ENCODE data around the gene MEF2D.

Gene MEF2D

DNA sequence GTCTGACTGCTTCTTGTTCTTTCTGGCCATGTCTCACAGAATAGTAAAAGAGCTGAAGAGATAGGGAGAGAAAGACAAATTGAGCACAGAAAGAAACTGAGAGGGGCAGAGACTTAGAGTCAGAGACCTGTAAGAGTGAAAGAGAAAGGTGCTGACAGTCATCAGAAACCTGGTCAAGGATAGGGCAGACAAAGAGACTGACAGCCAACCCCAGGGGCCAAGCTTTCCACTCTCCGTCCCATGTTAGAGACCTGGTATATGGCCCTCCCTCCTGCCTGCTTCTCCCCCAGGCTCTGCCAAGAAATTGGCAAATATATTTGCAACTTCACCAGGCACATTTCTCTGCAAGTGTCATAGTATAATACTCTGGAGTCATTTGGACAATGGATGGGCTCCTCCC, 67.0 kb downstream of the MEF2D start:
- Histone ChIP-seq H2BK5ac (ENCODE audit: low read length) (no peak overlapping the region), H3K9ac (ENCODE audit: low read length) (no peak overlapping the region), H2BK15ac (replicated peaks; ENCODE audit: low read depth) (no peak overlapping the region), H2BK120ac (ENCODE audit: low read depth, low read length) (no peak overlapping the region), H3K4me3 (ENCODE audit: low read length) (no peak overlapping the region), H3K56ac (ENCODE audit: low read length) (no peak overlapping the region), H3K4me1 (ENCODE audit: control insufficient read depth, low read depth, low read length) (peaks cover 26% of the 10 kb centered on the region), H3K79me1 (ENCODE audit: low read length) (no peaks in the 10 kb centered on the region), H3K36me3 (ENCODE audit: control insufficient read depth, insufficient read depth, low read length) (no peaks in the 10 kb centered on the region), H3K4me2 (ENCODE audit: low read length) (no peak overlapping the region), H4K5ac (ENCODE audit: low read length) (no peak overlapping the region), H3K23ac (ENCODE audit: low read length) (no peak overlapping the region), H3K27ac (ENCODE audit: low read depth, low read length) (no peak overlapping the region), H3K27me3 (ENCODE audit: insufficient read depth, low read length, poor library complexity) (peaks cover 38% of the 10 kb centered on the region), H3K79me2 (ENCODE audit: control insufficient read depth, insufficient read depth, low read length) (peaks cover 2% of the 10 kb centered on the region), H2AK5ac (ENCODE audit: low read length) (no peak overlapping the region), H3K18ac (ENCODE audit: low read length) (no peak overlapping the region), H3K4ac (ENCODE audit: low read depth, low read length) (no peak overlapping the region), H4K8ac (ENCODE audit: low read depth, low read length) (no peak overlapping the region)
- DNase-seq = no peak
- WGBS (ENCODE audit: extremely low coverage, insufficient coverage, low lambda C conversion rate) = no CpG with 5 or more reads among the region's 1 CpG

DNA sequence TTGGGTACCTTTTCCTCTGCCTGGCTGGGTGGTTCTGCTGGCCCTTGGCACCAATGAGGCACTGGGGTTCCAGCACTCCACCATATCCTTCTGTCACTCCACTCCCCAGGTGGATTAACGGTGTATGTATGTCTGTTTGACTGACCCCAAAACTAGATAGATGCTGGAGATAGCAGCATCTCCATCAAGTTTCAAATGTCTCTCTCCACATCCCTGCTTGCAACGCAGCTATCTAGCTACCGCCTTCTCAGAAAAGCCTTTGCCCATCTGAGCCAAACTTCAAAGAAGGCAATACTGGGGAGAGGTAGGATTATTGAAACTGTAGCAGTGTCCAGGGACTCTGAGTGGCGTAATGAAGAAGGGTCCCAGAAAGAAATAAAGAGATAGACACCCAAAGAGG, 67.5 kb downstream of the MEF2D start:
- H4K8ac ChIP-seq (ENCODE audit: low read depth, low read length) = no peak overlapping the region
- H2AK5ac ChIP-seq (ENCODE audit: low read length) = peak overlapping the region; percentile 87
- H3K79me2 ChIP-seq (ENCODE audit: control insufficient read depth, insufficient read depth, low read length) = peaks cover 5% of the 10 kb centered on the region
- H3K56ac ChIP-seq (ENCODE audit: low read length) = peak overlapping the region; percentile 72
- no peak for DNase-seq
- H3K9ac ChIP-seq (ENCODE audit: low read length) = no peak overlapping the region
- peaks cover 2% of the 10 kb centered on the region for H3K79me1 ChIP-seq (ENCODE audit: low read length)
- H2BK5ac ChIP-seq (ENCODE audit: low read length) = peak overlapping the region; percentile 25
- no CpG with 5 or more reads among the region's 4 CpGs for WGBS (ENCODE audit: extremely low coverage, insufficient coverage, low lambda C conversion rate)
- no peak overlapping the region for H3K27ac ChIP-seq (ENCODE audit: low read depth, low read length)
- H3K36me3 ChIP-seq (ENCODE audit: control insufficient read depth, insufficient read depth, low read length) = no peaks in the 10 kb centered on the region
- H2BK15ac ChIP-seq (replicated peaks; ENCODE audit: low read depth) = no peak overlapping the region
- H4K5ac ChIP-seq (ENCODE audit: low read length) = no peak overlapping the region
- H3K27me3 ChIP-seq (ENCODE audit: insufficient read depth, low read length, poor library complexity) = peaks cover 38% of the 10 kb centered on the region
- no peak overlapping the region for H2BK120ac ChIP-seq (ENCODE audit: low read depth, low read length)
- no peak overlapping the region for H3K4me2 ChIP-seq (ENCODE audit: low read length)
- no peak overlapping the region for H3K4ac ChIP-seq (ENCODE audit: low read depth, low read length)
- H3K23ac ChIP-seq (ENCODE audit: low read length) = no peak overlapping the region
- H3K4me1 ChIP-seq (ENCODE audit: control insufficient read depth, low read depth, low read length) = peaks cover 30% of the 10 kb centered on the region
- no peak overlapping the region for H3K4me3 ChIP-seq (ENCODE audit: low read length)
- no peak overlapping the region for H3K18ac ChIP-seq (ENCODE audit: low read length)

DNA sequence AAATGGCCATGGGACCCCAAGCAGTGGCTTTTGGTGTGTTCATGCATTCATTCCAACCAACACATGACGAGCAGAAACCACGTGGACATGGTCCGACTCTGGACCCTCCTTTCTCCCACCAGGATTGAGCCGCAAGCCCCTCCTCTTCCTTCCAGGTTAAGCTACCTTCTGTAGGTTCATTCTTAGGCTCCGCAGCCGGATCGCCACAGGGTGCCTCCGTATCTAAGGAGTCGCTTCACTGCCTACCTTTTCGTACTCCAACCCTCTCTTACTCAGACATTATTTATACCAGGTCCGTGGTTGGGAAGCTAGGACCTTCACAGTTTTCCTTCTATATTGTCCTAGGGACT, 67.9 kb downstream of the MEF2D start:
- H3K4ac ChIP-seq (ENCODE audit: low read depth, low read length) = no peak overlapping the region
- H3K18ac ChIP-seq (ENCODE audit: low read length) = peak overlapping the region; percentile 3
- H4K5ac ChIP-seq (ENCODE audit: low read length) = peak overlapping the region; percentile 88
- peaks cover 2% of the 10 kb centered on the region for H3K79me1 ChIP-seq (ENCODE audit: low read length)
- no peaks in the 10 kb centered on the region for H3K36me3 ChIP-seq (ENCODE audit: control insufficient read depth, insufficient read depth, low read length)
- peak overlapping the region; percentile 87 for H2AK5ac ChIP-seq (ENCODE audit: low read length)
- no CpG with 5 or more reads among the region's 11 CpGs for WGBS (ENCODE audit: extremely low coverage, insufficient coverage, low lambda C conversion rate)
- H3K27me3 ChIP-seq (ENCODE audit: insufficient read depth, low read length, poor library complexity) = peaks cover 38% of the 10 kb centered on the region
- H2BK120ac ChIP-seq (ENCODE audit: low read depth, low read length) = peak overlapping the region; percentile 33
- peak overlapping the region; percentile 23 for H3K27ac ChIP-seq (ENCODE audit: low read depth, low read length)
- H4K8ac ChIP-seq (ENCODE audit: low read depth, low read length) = no peak overlapping the region
- no peak overlapping the region for H3K4me3 ChIP-seq (ENCODE audit: low read length)
- H2BK5ac ChIP-seq (ENCODE audit: low read length) = peak overlapping the region; percentile 83
- H3K9ac ChIP-seq (ENCODE audit: low read length) = peak overlapping the region; percentile 60
- peak; percentile 72 for DNase-seq
- peaks cover 32% of the 10 kb centered on the region for H3K4me1 ChIP-seq (ENCODE audit: control insufficient read depth, low read depth, low read length)
- H3K79me2 ChIP-seq (ENCODE audit: control insufficient read depth, insufficient read depth, low read length) = peaks cover 7% of the 10 kb centered on the region
- H2BK15ac ChIP-seq (replicated peaks; ENCODE audit: low read depth) = no peak overlapping the region
- H3K4me2 ChIP-seq (ENCODE audit: low read length) = peak overlapping the region; percentile 38
- no peak overlapping the region for H3K23ac ChIP-seq (ENCODE audit: low read length)
- H3K56ac ChIP-seq (ENCODE audit: low read length) = peak overlapping the region; percentile 75

DNA sequence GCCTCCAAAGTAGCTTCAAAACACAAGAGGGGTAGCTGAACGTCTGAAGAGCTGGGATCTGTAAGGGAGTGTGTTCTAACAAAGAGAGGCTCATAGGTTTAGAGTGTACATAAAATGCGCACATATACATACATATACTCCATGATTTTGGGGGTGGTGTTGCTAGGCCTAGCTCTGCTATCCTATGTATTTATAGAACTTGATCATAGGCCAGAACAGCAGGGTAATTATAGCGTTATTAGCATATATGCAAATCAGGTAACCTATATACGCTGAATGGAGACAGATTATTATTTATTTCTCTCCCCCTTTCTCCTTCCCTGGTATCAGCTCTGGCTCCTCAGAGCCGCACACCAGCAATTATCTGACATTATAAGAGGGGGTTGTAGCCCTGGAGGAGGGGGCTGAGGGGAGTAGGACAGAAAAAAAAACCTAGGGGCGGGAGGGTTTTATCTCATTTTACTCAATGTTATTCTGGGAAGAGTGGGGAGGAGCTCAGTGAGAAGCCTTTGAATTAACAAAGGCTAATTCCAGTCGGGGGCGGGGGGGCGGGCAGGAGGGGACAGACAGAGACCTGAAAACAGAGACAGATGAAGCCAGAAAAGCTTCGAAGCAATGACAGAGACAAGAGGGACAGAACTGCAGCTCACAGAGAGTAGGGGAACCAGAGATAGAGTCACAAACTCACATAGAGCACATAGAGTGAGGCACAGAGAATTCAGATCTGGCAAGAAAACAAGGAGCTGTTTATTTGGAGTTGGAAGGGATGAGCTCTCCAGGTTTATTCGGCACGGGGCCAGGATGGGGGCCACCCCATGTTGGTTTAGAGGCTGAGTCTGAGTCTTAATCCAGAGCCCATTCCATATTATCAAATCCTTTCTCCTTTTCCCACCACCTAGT, 68.6 kb downstream of the MEF2D start:
- WGBS (ENCODE audit: extremely low coverage, insufficient coverage, low lambda C conversion rate) = no CpG with 5 or more reads among the region's 12 CpGs
- H4K8ac ChIP-seq (ENCODE audit: low read depth, low read length) = no peak overlapping the region

DNA sequence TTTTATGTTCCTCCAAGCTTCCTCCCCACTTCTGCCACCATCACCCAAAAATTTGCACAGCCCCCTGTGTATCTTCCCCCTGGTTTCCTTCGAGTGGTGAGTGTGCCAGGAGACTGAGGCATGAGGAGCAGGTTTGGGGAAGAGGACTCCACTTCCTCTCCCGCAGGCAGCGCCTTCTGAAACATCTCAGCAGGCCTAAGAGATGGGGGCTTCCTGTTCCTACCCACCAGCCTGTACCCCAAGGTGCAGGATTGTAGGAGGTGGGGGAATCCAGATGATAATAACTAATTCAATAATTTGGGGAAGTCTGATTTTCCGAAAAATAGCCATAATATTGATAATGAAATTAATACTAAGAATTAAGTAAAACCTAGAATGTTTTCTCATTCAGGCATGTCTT, 69.2 kb downstream of the MEF2D start:
- WGBS (ENCODE audit: extremely low coverage, insufficient coverage, low lambda C conversion rate) = no CpG with 5 or more reads among the region's 4 CpGs
- peak overlapping the region; percentile 20 for H3K9ac ChIP-seq (ENCODE audit: low read length)
- H3K79me2 ChIP-seq (ENCODE audit: control insufficient read depth, insufficient read depth, low read length) = peaks cover 7% of the 10 kb centered on the region
- H2BK5ac ChIP-seq (ENCODE audit: low read length) = peak overlapping the region; percentile 69
- H3K36me3 ChIP-seq (ENCODE audit: control insufficient read depth, insufficient read depth, low read length) = no peaks in the 10 kb centered on the region
- H3K27me3 ChIP-seq (ENCODE audit: insufficient read depth, low read length, poor library complexity) = peaks cover 29% of the 10 kb centered on the region
- peak overlapping the region; percentile 91 for H3K18ac ChIP-seq (ENCODE audit: low read length)
- H2AK5ac ChIP-seq (ENCODE audit: low read length) = no peak overlapping the region
- no peak overlapping the region for H3K4me2 ChIP-seq (ENCODE audit: low read length)
- no peak overlapping the region for H3K4me3 ChIP-seq (ENCODE audit: low read length)
- peaks cover 34% of the 10 kb centered on the region for H3K4me1 ChIP-seq (ENCODE audit: control insufficient read depth, low read depth, low read length)
- no peak overlapping the region for H2BK15ac ChIP-seq (replicated peaks; ENCODE audit: low read depth)
- peak overlapping the region; percentile 89 for H3K4ac ChIP-seq (ENCODE audit: low read depth, low read length)
- H3K56ac ChIP-seq (ENCODE audit: low read length) = peak overlapping the region; percentile 86
- H3K23ac ChIP-seq (ENCODE audit: low read length) = no peak overlapping the region
- no peak for DNase-seq
- peak overlapping the region; percentile 48 for H3K27ac ChIP-seq (ENCODE audit: low read depth, low read length)
- H2BK120ac ChIP-seq (ENCODE audit: low read depth, low read length) = peak overlapping the region; percentile 89
- H4K5ac ChIP-seq (ENCODE audit: low read length) = no peak overlapping the region
- H3K79me1 ChIP-seq (ENCODE audit: low read length) = peaks cover 5% of the 10 kb centered on the region
- H4K8ac ChIP-seq (ENCODE audit: low read depth, low read length) = no peak overlapping the region

More for the DNA sequence above, 68.6 kb downstream of the MEF2D start:
- H4K5ac ChIP-seq (ENCODE audit: low read length) = peak overlapping the region; percentile 88
- H3K56ac ChIP-seq (ENCODE audit: low read length) = peak overlapping the region; percentile 75
- peak overlapping the region; percentile 23 for H3K27ac ChIP-seq (ENCODE audit: low read depth, low read length)
- H3K79me1 ChIP-seq (ENCODE audit: low read length) = peaks cover 3% of the 10 kb centered on the region
- no peak overlapping the region for H3K4ac ChIP-seq (ENCODE audit: low read depth, low read length)
- peak overlapping the region; percentile 54 for H3K18ac ChIP-seq (ENCODE audit: low read length)
- H3K23ac ChIP-seq (ENCODE audit: low read length) = no peak overlapping the region
- peak overlapping the region; percentile 38 for H3K4me2 ChIP-seq (ENCODE audit: low read length)
- no peaks in the 10 kb centered on the region for H3K36me3 ChIP-seq (ENCODE audit: control insufficient read depth, insufficient read depth, low read length)
- DNase-seq = peak; percentile 60
- peak overlapping the region; percentile 33 for H2BK120ac ChIP-seq (ENCODE audit: low read depth, low read length)
- H3K27me3 ChIP-seq (ENCODE audit: insufficient read depth, low read length, poor library complexity) = peaks cover 32% of the 10 kb centered on the region
- no peak overlapping the region for H2BK15ac ChIP-seq (replicated peaks; ENCODE audit: low read depth)
- H2AK5ac ChIP-seq (ENCODE audit: low read length) = peak overlapping the region; percentile 8
- peaks cover 30% of the 10 kb centered on the region for H3K4me1 ChIP-seq (ENCODE audit: control insufficient read depth, low read depth, low read length)
- peak overlapping the region; percentile 83 for H2BK5ac ChIP-seq (ENCODE audit: low read length)
- no peak overlapping the region for H3K4me3 ChIP-seq (ENCODE audit: low read length)
- H3K79me2 ChIP-seq (ENCODE audit: control insufficient read depth, insufficient read depth, low read length) = peaks cover 7% of the 10 kb centered on the region
- H3K9ac ChIP-seq (ENCODE audit: low read length) = peak overlapping the region; percentile 60

Data from mesendoderm (in vitro differentiated cells).